GM23248 (cell line): ENCODE results near the gene LPCAT2.

ENCODE experiments used
- EZH2 ChIP-seq: fragments of 200-600 bp; sonication (generic); IDR thresholded peaks from 2 replicates; pipeline ENCODE4 v1.6.1; 2018; ENCODE audit warnings: antibody characterized with exemption, mild to moderate bottlenecking; ENCODE audit not compliant: insufficient read depth, poor library complexity, severe bottlenecking
- EZH2phosphoT487 ChIP-seq: fragments of 200-600 bp; sonication (generic); IDR thresholded peaks from 2 replicates; pipeline ENCODE4 v1.6.1; 2018; ENCODE audit warnings: antibody characterized with exemption, moderate library complexity, mild to moderate bottlenecking, low read depth; ENCODE audit not compliant: insufficient read depth

- no peak for TF ChIP-seq EZH2
- TF ChIP-seq EZH2phosphoT487 = no peak
Observed at GRCh38 chr16:55534756-55535155, 25.9 kb downstream of the LPCAT2 start.
